Transverse colon (tissue), 4 donors: ENCODE results near the gene FBLN7.

Experiments
- POLR2A ChIP-seq: fragments of 450-650 bp; IDR thresholded peaks from one replicate; pipeline ENCODE4 v1.6.1; 2016; ENCODE audit warnings: antibody characterized with exemption, mild to moderate bottlenecking, moderate library complexity
- POLR2AphosphoS5 ChIP-seq, 3 donors: sonication (generic); formaldehyde crosslinking; IDR thresholded peaks; one replicate each; pipeline ENCODE4 v1.6.1; 2016; ENCODE audit warnings: antibody characterized with exemption in 3 of 3
- TF ChIP-seq, protein P1 (sequence below), 5 experiments: fragments of 200-600 bp in 3 of 5; fragments of 450-650 bp in 2 of 5; sonication (generic) in 3 of 5; IDR thresholded peaks; 1 replicate in 2 of 5; 2 replicates in 3 of 5; pipeline ENCODE4 v1.5.1; 2016 to 2017; ENCODE audit warnings: antibody characterized with exemption in 5 of 5, inconsistent platforms in 3 of 5, mild to moderate bottlenecking in 2 of 5, moderate library complexity in 1 of 5

DNA sequence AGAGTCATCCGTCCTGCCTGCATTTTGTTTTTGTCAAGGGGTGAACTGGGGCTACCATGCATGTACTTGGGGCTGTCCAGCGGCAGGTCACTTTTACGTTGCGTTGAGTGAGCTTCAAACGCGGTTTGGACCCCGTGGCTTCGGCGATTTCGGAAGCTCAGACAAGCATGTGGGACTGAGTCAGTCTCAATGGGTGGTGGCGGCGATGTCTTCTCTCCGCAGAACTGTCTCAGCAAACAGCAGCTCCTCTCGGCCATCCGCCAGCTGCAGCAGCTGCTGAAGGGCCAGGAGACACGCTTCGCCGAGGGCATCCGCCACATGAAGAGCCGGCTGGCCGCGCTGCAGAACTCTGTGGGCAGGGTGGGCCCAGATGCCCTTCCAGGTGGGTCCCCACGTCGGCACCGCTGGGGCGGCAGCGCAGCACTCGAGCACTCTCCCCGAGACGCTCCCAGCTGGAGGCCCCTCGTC, 21.3 kb downstream of the FBLN7 start:
- TF ChIP-seq, protein P1, sequence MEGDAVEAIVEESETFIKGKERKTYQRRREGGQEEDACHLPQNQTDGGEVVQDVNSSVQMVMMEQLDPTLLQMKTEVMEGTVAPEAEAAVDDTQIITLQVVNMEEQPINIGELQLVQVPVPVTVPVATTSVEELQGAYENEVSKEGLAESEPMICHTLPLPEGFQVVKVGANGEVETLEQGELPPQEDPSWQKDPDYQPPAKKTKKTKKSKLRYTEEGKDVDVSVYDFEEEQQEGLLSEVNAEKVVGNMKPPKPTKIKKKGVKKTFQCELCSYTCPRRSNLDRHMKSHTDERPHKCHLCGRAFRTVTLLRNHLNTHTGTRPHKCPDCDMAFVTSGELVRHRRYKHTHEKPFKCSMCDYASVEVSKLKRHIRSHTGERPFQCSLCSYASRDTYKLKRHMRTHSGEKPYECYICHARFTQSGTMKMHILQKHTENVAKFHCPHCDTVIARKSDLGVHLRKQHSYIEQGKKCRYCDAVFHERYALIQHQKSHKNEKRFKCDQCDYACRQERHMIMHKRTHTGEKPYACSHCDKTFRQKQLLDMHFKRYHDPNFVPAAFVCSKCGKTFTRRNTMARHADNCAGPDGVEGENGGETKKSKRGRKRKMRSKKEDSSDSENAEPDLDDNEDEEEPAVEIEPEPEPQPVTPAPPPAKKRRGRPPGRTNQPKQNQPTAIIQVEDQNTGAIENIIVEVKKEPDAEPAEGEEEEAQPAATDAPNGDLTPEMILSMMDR (IDR thresholded peaks at IDR 0.05) = no peak
- TF ChIP-seq POLR2AphosphoS5 (IDR thresholded peaks at IDR 0.05) = no peak
- no peak for TF ChIP-seq POLR2A
